Thyroid gland (tissue), 4 donors: ENCODE results near the gene SMS. TPM values are rescaled to one million over a fixed set of nuclear protein-coding genes. Genes with fewer than 3 reads are reported as not detected.

Experiments used
- DNase-seq, 2 donors: peaks; one replicate each; pipeline ENCODE4 v3.0.0-alpha.2; 2019
- H3K27ac ChIP-seq, 3 donors: fragments of 200-600 bp; sonication (generic); 1 replicate in 2 of 3; 2 replicates in 1 of 3; pipeline ENCODE4 v1.5.1; 2016 to 2019; ENCODE audit warnings: mild to moderate bottlenecking in 1 of 3, moderate library complexity in 1 of 3
- H3K27me3 ChIP-seq: fragments of 200-600 bp; sonication (generic); one replicate; pipeline ENCODE4 v1.5.1; 2019
- H3K36me3 ChIP-seq, 2 donors: fragments of 200-600 bp; sonication (generic); one replicate each; pipeline ENCODE4 v1.5.1; 2016 to 2019
- H3K4me1 ChIP-seq, 2 donors: fragments of 200-600 bp; sonication (generic); one replicate each; pipeline ENCODE4 v1.5.1; 2017 to 2019
- H3K4me3 ChIP-seq, 3 donors: fragments of 200-600 bp; sonication (generic); replicated peaks in 1 of 3; 1 replicate in 2 of 3; 2 replicates in 1 of 3; pipeline ENCODE4 v1.5.1; 2016; ENCODE audit warnings: mild to moderate bottlenecking in 1 of 3
- H3K9me3 ChIP-seq: fragments of 200-600 bp; sonication (generic); one replicate; pipeline ENCODE4 v1.5.1; 2017
- CTCF ChIP-seq, 6 experiments: fragments of 200-600 bp in 3 of 6; fragments of 450-650 bp in 3 of 6; sonication (generic) in 3 of 6; IDR thresholded peaks; one replicate each; pipeline ENCODE4 v1.5.1; 2016 to 2019; ENCODE audit warnings: antibody characterized with exemption in 6 of 6, mild to moderate bottlenecking in 2 of 6, inconsistent platforms in 1 of 6, moderate library complexity in 1 of 6
- POLR2A ChIP-seq, 2 donors: fragments of 450-650 bp; IDR thresholded peaks; one replicate each; pipeline ENCODE4 v1.6.1; 2017; ENCODE audit warnings: antibody characterized with exemption in 2 of 2, mild to moderate bottlenecking in 2 of 2, moderate library complexity in 1 of 2
- WGBS, 2 donors: methylation state at CpG; one replicate each; pipeline ENCODE4 v1.1.5; 2017; 5-methylcytosine and 5-hydroxymethylcytosine counted together
- intact Hi-C: fragments of 100-400 bp; cut with DNase I; formaldehyde crosslinking; loops from one replicate; pipeline ENCODE4 v1.15.1; 2023
- total RNA-seq, 4 donors: library from RNA; depleted of rRNA; stranded (reverse); fragments of >200 nt; gene quantifications; one replicate each; pipeline ENCODE4 v1.2.3, GENCODE V29; 2016

SMS gene
- total RNA-seq, 4 donors from 2014 or later, result 89.6 to 128 (median 91.4) TPM

GRCh38 chrX:21912220-21912619 lies 28.3 kb upstream of the SMS start:
- Histone ChIP-seq H3K4me3 (no peak overlapping the region), H3K4me1 (no peaks in the 10 kb centered on the region), H3K27me3 (no peaks in the 10 kb centered on the region), H3K9me3 (no peaks in the 10 kb centered on the region), H3K27ac (no peak overlapping the region), H3K36me3 (no peaks in the 10 kb centered on the region)
- no peak for DNase-seq
- 100% methylated on average over 1 of the region's 1 CpG for WGBS, 2 donors
- TF ChIP-seq POLR2A (IDR thresholded peaks at IDR 0.05) (no peak), CTCF (IDR thresholded peaks at IDR 0.05) (no peak)
- intact Hi-C loops, result no loop called here

DNA sequence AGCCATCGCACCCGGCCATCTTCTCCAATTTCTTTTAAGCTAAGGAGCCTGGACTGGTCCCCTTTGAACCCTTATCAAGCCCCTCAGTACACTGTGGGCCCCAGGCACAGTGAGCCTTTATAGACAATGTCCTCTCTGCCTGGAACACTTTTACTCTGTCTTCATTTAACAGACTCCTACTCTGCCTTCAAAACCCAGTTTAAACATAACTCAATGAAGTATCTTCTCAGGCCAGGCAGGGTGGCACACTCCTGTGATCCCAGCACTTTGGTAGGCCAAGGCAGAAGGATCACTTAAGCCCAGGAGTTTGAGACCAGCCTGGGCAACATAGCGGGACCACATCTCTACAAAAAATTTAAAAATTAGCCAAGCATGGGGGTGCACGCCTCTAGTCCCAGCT lies 27.5 kb upstream of the SMS start:
- Histone ChIP-seq H3K9me3 (no peaks in the 10 kb centered on the region), H3K27me3 (no peaks in the 10 kb centered on the region), H3K36me3 (no peaks in the 10 kb centered on the region), H3K4me3 (no peak overlapping the region), H3K27ac (no peak overlapping the region), H3K4me1 (no peaks in the 10 kb centered on the region)
- intact Hi-C loops, result no loop called here
- 93 to 100% methylated on average over 3 of the region's 4 CpGs for WGBS, 2 donors
- DNase-seq, result no peak
- TF ChIP-seq CTCF (IDR thresholded peaks at IDR 0.05) (no peak), POLR2A (IDR thresholded peaks at IDR 0.05) (no peak)

DNA sequence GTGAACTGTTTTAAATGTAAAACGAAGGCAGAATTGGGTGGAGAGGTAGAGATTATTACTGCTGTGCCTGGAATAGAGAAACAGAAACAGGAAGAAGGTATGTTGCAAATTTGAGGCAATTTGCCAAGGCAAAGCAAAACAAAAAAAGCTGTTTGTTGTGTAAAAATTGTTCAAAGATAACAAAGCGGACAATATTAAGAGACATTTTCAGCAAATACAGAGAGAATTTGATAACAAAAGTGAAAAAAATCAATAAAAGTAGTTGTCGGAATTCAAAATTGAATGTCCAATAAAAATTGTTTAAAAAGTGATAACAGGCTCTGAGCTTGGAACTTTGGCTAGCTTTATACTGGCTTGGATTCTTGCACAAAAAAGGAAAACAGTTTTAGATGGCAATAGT lies 14.4 kb upstream of the SMS start:
- Histone ChIP-seq H3K27ac (no peak overlapping the region), H3K36me3 (no peaks in the 10 kb centered on the region), H3K4me3 (no peak overlapping the region), H3K4me1 (no peaks in the 10 kb centered on the region), H3K9me3 (no peaks in the 10 kb centered on the region), H3K27me3 (no peaks in the 10 kb centered on the region)
- TF ChIP-seq CTCF (IDR thresholded peaks at IDR 0.05), result no peak
- TF ChIP-seq POLR2A (IDR thresholded peaks at IDR 0.05), result no peak
- WGBS, 2 donors, result 57 to 75% methylated on average over 3 of the region's 3 CpGs
- DNase-seq, result no peak
- intact Hi-C loops, result no loop called here

- Histone ChIP-seq H3K36me3 (no peaks in the 10 kb centered on the region), H3K4me1 (no peaks in the 10 kb centered on the region), H3K27me3 (no peaks in the 10 kb centered on the region), H3K4me3 (no peak overlapping the region), H3K27ac (no peak overlapping the region), H3K9me3 (no peaks in the 10 kb centered on the region)
- DNase-seq, result no peak
- TF ChIP-seq POLR2A (IDR thresholded peaks at IDR 0.05), result no peak
- no peak for TF ChIP-seq CTCF (IDR thresholded peaks at IDR 0.05)
- intact Hi-C loops, result no loop called here
- 69 to 75% methylated on average over 6 of the region's 6 CpGs for WGBS, 2 donors
Measured at GRCh38 chrX:21926527-21927278, 13.8 kb upstream of the SMS start.

GRCh38 chrX:21929209-21929608 lies 11.3 kb upstream of the SMS start:
- Histone ChIP-seq H3K4me3 (no peak overlapping the region), H3K27me3 (no peaks in the 10 kb centered on the region), H3K36me3 (no peaks in the 10 kb centered on the region), H3K27ac (no peak overlapping the region), H3K4me1 (no peaks in the 10 kb centered on the region), H3K9me3 (no peaks in the 10 kb centered on the region)
- DNase-seq, result no peak
- intact Hi-C loops, result no loop called here
- 92 to 97% methylated on average over 4 of the region's 4 CpGs for WGBS, 2 donors
- TF ChIP-seq POLR2A (IDR thresholded peaks at IDR 0.05), result no peak
- no peak for TF ChIP-seq CTCF (IDR thresholded peaks at IDR 0.05)
